ENCODE data around the gene LMO7.

DNA sequence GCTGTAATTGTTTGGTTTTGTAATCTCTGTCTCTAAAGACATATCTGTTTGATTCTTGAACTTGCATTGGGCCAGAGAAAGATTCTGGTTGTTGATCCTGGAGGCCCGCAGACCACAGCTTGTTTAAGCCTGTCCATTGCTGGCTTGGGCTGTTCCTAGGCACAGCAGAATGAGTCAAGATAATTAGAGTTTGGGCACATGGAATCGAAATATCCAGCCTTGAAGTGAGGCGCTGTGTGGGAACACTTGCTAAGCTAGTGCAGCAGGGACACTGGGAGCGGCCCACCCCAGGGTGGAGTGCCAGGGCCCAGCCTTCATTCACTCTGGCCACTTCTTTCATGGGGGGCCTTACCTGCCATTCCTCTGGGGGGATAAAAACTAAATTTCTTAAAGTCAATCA lies 219.7 kb downstream of the LMO7 start:
- TF ChIP-seq POLR2A (IDR thresholded peaks at IDR 0.05): no peak
- TF ChIP-seq, protein P1, sequence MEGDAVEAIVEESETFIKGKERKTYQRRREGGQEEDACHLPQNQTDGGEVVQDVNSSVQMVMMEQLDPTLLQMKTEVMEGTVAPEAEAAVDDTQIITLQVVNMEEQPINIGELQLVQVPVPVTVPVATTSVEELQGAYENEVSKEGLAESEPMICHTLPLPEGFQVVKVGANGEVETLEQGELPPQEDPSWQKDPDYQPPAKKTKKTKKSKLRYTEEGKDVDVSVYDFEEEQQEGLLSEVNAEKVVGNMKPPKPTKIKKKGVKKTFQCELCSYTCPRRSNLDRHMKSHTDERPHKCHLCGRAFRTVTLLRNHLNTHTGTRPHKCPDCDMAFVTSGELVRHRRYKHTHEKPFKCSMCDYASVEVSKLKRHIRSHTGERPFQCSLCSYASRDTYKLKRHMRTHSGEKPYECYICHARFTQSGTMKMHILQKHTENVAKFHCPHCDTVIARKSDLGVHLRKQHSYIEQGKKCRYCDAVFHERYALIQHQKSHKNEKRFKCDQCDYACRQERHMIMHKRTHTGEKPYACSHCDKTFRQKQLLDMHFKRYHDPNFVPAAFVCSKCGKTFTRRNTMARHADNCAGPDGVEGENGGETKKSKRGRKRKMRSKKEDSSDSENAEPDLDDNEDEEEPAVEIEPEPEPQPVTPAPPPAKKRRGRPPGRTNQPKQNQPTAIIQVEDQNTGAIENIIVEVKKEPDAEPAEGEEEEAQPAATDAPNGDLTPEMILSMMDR (IDR thresholded peaks at IDR 0.05 in 8 of 11, conservative IDR thresholded peaks at IDR 0.05 in 3 of 11): no peak
- TF ChIP-seq POLR2AphosphoS5 (IDR thresholded peaks at IDR 0.05): no peak

All from spleen (tissue), 7 donors.